Measurements from ENCODE around the gene CACNA1F. TPM values are rescaled to one million over a fixed set of nuclear protein-coding genes. Genes with fewer than 3 reads are reported as not detected.

CACNA1F gene
- total and polyA plus RNA-seq, 10 of the 15 experiments (the other 5 are each of a cell fraction or from before 2014, with no cell fraction given): 0.01 to 0.32 (median 0.05) TPM; not detected in 5

- TF ChIP-seq REST (IDR thresholded peaks at IDR 0.05; ENCODE audit: low read depth, low read length) (no peak), PRDM15 (CRISPR knock-in tag; IDR thresholded peaks at IDR 0.05) (no peak), MEF2B (IDR thresholded peaks at IDR 0.05; ENCODE audit: partially characterized antibody, poor library complexity, severe bottlenecking) (no peak), ZNF384 (IDR thresholded peaks at IDR 0.05; ENCODE audit: borderline replicate concordance, low read depth, low read length) (no peak), ETV6 (conservative IDR thresholded peaks at IDR 0.05 in 1 of 2, IDR thresholded peaks at IDR 0.05 in 1 of 2; ENCODE audit: borderline replicate concordance in 1 of 2, low read depth in 1 of 2) (no peak), MYB (IDR thresholded peaks at IDR 0.05; ENCODE audit: borderline replicate concordance, low read depth, low read length) (no peak), SIX5 (IDR thresholded peaks at IDR 0.05; ENCODE audit: low read depth, low read length, severe bottlenecking) (no peak), SMC3 (IDR thresholded peaks at IDR 0.05; ENCODE audit: borderline replicate concordance, low read length) (no peak), BCL3 (IDR thresholded peaks at IDR 0.05; ENCODE audit: borderline replicate concordance, insufficient read depth, low read depth, low read length, poor library complexity, severe bottlenecking) (no peak), SPI1 (IDR thresholded peaks at IDR 0.05; ENCODE audit: borderline replicate concordance, insufficient read depth, low read depth, low read length) (no peak)
Measured at GRCh38 chrX:49171752-49172279, 61.3 kb downstream of the CACNA1F start, which contains the start of gene PLP2 (continued).

Data from GM12878 (cell line).